Measurements from ENCODE around the gene ZNF865.

GRCh38 chr19:55641426-55642152, 36.1 kb downstream of the ZNF865 start:
- TF ChIP-seq CREM (CRISPR knock-in tag; IDR thresholded peaks at IDR 0.05): no peak
- TF ChIP-seq JUN (CRISPR knock-in tag; IDR thresholded peaks at IDR 0.05): no peak
- TF ChIP-seq STAT6 (CRISPR knock-in tag; conservative IDR thresholded peaks at IDR 0.05; ENCODE audit: low read depth): no peak
- TF ChIP-seq GTF2I (CRISPR knock-in tag; conservative IDR thresholded peaks at IDR 0.05): no peak
- TF ChIP-seq CTCF (IDR thresholded peaks at IDR 0.05): no peak
- TF ChIP-seq E2F4 (CRISPR knock-in tag; IDR thresholded peaks at IDR 0.05; ENCODE audit: borderline replicate concordance, low read depth): no peak
- no peak for TF ChIP-seq ZNF121 (CRISPR knock-in tag; IDR thresholded peaks at IDR 0.05)
